ENCODE data around the gene CD22. TPM values are rescaled to one million over a fixed set of nuclear protein-coding genes. Genes with fewer than 3 reads are reported as not detected.

Gene CD22
- total and polyA plus RNA-seq, 2 donors (not counting 1 experiment from before 2014, with no cell fraction given) = 0.15 to 1.2 TPM

- H3K4me3 ChIP-seq (replicated peaks in 1 of 4; ENCODE audit: control extremely low read depth in 1 of 4, insufficient read depth in 1 of 4, low read depth in 3 of 4, low read length in 4 of 4) = no peak overlapping the region
- no peaks in the 10 kb centered on the region for H3K4me1 ChIP-seq (ENCODE audit: control insufficient read depth, extremely low read depth, insufficient read depth, low read length)
- no peak overlapping the region for H2AFZ ChIP-seq (ENCODE audit: low read length)
- no peak overlapping the region for H3K9ac ChIP-seq (ENCODE audit: insufficient read depth, low read length)
- H3K27ac ChIP-seq (ENCODE audit: insufficient read depth, low read length) = no peak overlapping the region
- no peaks in the 10 kb centered on the region for H3K9me3 ChIP-seq (ENCODE audit: control insufficient read depth, insufficient read depth, low read depth, low read length)
- no peaks in the 10 kb centered on the region for H4K20me1 ChIP-seq (ENCODE audit: control insufficient read depth, extremely low read depth, insufficient read depth, low read length)
- TF ChIP-seq, protein P1, sequence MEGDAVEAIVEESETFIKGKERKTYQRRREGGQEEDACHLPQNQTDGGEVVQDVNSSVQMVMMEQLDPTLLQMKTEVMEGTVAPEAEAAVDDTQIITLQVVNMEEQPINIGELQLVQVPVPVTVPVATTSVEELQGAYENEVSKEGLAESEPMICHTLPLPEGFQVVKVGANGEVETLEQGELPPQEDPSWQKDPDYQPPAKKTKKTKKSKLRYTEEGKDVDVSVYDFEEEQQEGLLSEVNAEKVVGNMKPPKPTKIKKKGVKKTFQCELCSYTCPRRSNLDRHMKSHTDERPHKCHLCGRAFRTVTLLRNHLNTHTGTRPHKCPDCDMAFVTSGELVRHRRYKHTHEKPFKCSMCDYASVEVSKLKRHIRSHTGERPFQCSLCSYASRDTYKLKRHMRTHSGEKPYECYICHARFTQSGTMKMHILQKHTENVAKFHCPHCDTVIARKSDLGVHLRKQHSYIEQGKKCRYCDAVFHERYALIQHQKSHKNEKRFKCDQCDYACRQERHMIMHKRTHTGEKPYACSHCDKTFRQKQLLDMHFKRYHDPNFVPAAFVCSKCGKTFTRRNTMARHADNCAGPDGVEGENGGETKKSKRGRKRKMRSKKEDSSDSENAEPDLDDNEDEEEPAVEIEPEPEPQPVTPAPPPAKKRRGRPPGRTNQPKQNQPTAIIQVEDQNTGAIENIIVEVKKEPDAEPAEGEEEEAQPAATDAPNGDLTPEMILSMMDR (conservative IDR thresholded peaks at IDR 0.05 in 1 of 2, IDR thresholded peaks at IDR 0.05 in 1 of 2; ENCODE audit: low read depth in 1 of 2, low read length in 2 of 2) = no peak
- TF ChIP-seq EZH2 (IDR thresholded peaks at IDR 0.05; ENCODE audit: low read length, missing control alignments) = no peak
- H3K4me2 ChIP-seq (ENCODE audit: extremely low read depth, insufficient read depth, low read length) = no peak overlapping the region
- peaks cover 7% of the 10 kb centered on the region for H3K27me3 ChIP-seq (ENCODE audit: control insufficient read depth, insufficient read depth, low read length)
- no peak for DNase-seq (ENCODE audit: low read depth in 2 of 2)
- H3K36me3 ChIP-seq (ENCODE audit: control insufficient read depth, insufficient read depth, low read length) = no peaks in the 10 kb centered on the region
- H3K79me2 ChIP-seq (ENCODE audit: control insufficient read depth, insufficient read depth, low read length) = no peaks in the 10 kb centered on the region
These were observed 37.7 kb upstream of the CD22 start for GRCh38 chr19:35291259-35291658.

DNA sequence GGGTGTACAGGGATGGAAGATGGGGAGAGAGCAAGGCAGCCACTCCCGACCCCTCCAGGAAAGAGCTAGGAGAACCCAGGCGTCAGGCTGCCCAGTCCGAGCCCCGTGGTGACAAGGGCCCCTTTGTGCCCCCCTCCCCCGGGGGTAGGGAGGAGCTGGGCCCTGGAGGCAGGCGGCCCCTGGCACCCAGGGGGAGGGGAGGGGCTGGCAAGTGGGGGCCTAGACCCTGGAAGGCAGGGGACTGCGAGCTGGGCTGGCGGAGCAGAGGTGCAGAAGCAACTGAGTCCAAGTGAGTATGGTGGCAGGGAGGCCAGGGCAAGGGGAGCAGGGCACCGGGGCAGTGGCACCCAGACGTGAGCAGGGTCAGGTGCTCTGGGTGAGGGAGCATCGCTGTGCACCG, 37.1 kb upstream of the CD22 start, which contains the start of gene MAG:
MAG (plus strand) TSS at position 246 of the 400 bp plus-strand sequence. CDS start 3,248 bp downstream, outside the sequence.
- no peak for TF ChIP-seq EZH2 (IDR thresholded peaks at IDR 0.05; ENCODE audit: low read length, missing control alignments)
- TF ChIP-seq, protein P1 (conservative IDR thresholded peaks at IDR 0.05 in 1 of 2, IDR thresholded peaks at IDR 0.05 in 1 of 2; ENCODE audit: low read depth in 1 of 2, low read length in 2 of 2) = no peak
- Histone ChIP-seq H4K20me1 (ENCODE audit: control insufficient read depth, extremely low read depth, insufficient read depth, low read length) (no peaks in the 10 kb centered on the region), H3K79me2 (ENCODE audit: control insufficient read depth, insufficient read depth, low read length) (no peaks in the 10 kb centered on the region), H3K9me3 (ENCODE audit: control insufficient read depth, insufficient read depth, low read depth, low read length) (no peaks in the 10 kb centered on the region), H3K9ac (ENCODE audit: insufficient read depth, low read length) (no peak within 1 kb of the TSS), H2AFZ (ENCODE audit: low read length) (no peak within 1 kb of the TSS), H3K4me3 (replicated peaks in 1 of 4; ENCODE audit: control extremely low read depth in 1 of 4, insufficient read depth in 1 of 4, low read depth in 3 of 4, low read length in 4 of 4) (no peak within 1 kb of the TSS), H3K27ac (ENCODE audit: insufficient read depth, low read length) (no peak within 1 kb of the TSS), H3K4me1 (ENCODE audit: control insufficient read depth, extremely low read depth, insufficient read depth, low read length) (no peaks in the 10 kb centered on the region), H3K27me3 (ENCODE audit: control insufficient read depth, insufficient read depth, low read length) (peaks cover 7% of the 10 kb centered on the region), H3K36me3 (ENCODE audit: control insufficient read depth, insufficient read depth, low read length) (no peaks in the 10 kb centered on the region), H3K4me2 (ENCODE audit: extremely low read depth, insufficient read depth, low read length) (no peak within 1 kb of the TSS)
- DNase-seq (ENCODE audit: low read depth in 2 of 2) = no peak

DNA sequence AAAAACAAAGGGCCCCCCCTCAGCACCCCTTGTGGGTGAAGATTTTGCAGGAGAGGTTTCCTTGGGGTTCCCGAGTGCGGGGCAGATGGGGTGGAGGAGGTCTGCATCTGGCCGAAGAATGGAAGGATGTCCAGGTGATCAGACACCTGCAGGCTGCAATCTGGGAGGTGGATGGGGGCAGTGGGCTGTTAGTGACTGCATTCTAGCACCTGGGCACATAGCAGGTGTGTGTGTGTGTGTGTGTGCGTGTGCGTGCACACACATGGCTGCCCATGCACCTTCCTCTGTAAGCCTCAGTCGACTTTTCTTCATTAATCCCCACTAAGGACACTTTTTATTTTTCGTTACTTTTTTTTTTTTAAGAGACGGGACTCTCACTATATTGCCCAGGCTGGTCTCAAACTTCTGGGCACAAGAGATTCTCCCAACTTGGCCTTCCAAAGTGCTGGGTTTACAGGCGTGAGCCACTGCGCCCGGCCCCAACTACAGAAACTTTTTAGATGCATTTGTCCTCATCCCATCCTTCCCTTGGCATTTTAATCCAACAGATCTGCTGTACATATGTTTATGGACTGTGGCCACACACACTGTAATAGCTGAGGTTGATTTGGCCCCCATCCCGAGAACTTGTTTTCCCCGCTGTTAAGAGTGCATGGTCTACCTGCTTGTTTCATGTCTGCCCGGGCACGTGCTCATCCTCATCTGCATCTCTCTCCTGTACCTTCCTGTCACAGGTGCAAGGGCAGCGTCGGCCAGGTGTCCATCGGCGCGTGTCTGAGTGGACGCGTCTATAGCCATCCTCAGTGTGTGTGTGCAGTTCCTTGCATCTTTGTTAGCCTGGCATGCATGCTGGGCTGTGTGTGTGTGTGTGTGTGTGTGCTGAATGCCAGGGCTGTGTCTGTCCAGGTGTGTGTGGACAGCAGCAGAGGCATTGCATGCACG, 36.3 kb upstream of the CD22 start:
- TF ChIP-seq EZH2 (IDR thresholded peaks at IDR 0.05; ENCODE audit: low read length, missing control alignments) = no peak
- TF ChIP-seq, protein P1 (conservative IDR thresholded peaks at IDR 0.05 in 1 of 2, IDR thresholded peaks at IDR 0.05 in 1 of 2; ENCODE audit: low read depth in 1 of 2, low read length in 2 of 2) = no peak
- H3K4me3 ChIP-seq (replicated peaks in 1 of 4; ENCODE audit: control extremely low read depth in 1 of 4, insufficient read depth in 1 of 4, low read depth in 3 of 4, low read length in 4 of 4) = no peak overlapping the region

More for the DNA sequence above, 36.3 kb upstream of the CD22 start:
- no peak overlapping the region for H3K4me2 ChIP-seq (ENCODE audit: extremely low read depth, insufficient read depth, low read length)
- no peaks in the 10 kb centered on the region for H3K4me1 ChIP-seq (ENCODE audit: control insufficient read depth, extremely low read depth, insufficient read depth, low read length)
- H2AFZ ChIP-seq (ENCODE audit: low read length) = no peak overlapping the region
- no peak overlapping the region for H3K9ac ChIP-seq (ENCODE audit: insufficient read depth, low read length)
- no peak overlapping the region for H3K27ac ChIP-seq (ENCODE audit: insufficient read depth, low read length)
- H3K9me3 ChIP-seq (ENCODE audit: control insufficient read depth, insufficient read depth, low read depth, low read length) = no peaks in the 10 kb centered on the region
- H3K27me3 ChIP-seq (ENCODE audit: control insufficient read depth, insufficient read depth, low read length) = peaks cover 7% of the 10 kb centered on the region
- H3K79me2 ChIP-seq (ENCODE audit: control insufficient read depth, insufficient read depth, low read length) = no peaks in the 10 kb centered on the region
- DNase-seq (ENCODE audit: low read depth in 2 of 2) = no peak
- H3K36me3 ChIP-seq (ENCODE audit: control insufficient read depth, insufficient read depth, low read length) = no peaks in the 10 kb centered on the region
- no peaks in the 10 kb centered on the region for H4K20me1 ChIP-seq (ENCODE audit: control insufficient read depth, extremely low read depth, insufficient read depth, low read length)

Data from fibroblast of lung (primary cell).